ENCODE data around the gene JAKMIP2. TPM values are rescaled to one million over a fixed set of nuclear protein-coding genes. Genes with fewer than 3 reads are reported as not detected.

JAKMIP2 gene
- total and polyA plus RNA-seq, 10 donors, result 0.09 to 2.4 (median 1.5) TPM

GRCh38 chr5:147688656-147689356 lies 93.7 kb downstream of the JAKMIP2 start:
- no peak for TF ChIP-seq POLR2AphosphoS5 (IDR thresholded peaks at IDR 0.05)
- no peak for TF ChIP-seq POLR2A (IDR thresholded peaks at IDR 0.05)
- no peak for TF ChIP-seq CTCF (IDR thresholded peaks at IDR 0.05 in 8 of 11, conservative IDR thresholded peaks at IDR 0.05 in 3 of 11)
- Histone ChIP-seq H3K36me3 (no peaks in the 10 kb centered on the region), H3K4me3 (no peak overlapping the region), H3K27me3 (replicated peaks in 1 of 7) (no peaks in the 10 kb centered on the region), H3K27ac (no peak overlapping the region), H3K4me1 (no peaks in the 10 kb centered on the region), H3K9me3 (no peaks in the 10 kb centered on the region)
- intact Hi-C loops (cut with DNase I; ENCODE audit: low total_unique reads), result no loop called here
- 68 to 83% (median 81%) methylated on average over 8 of the region's 8 CpGs for WGBS, 5 donors
- DNase-seq, result no peak

GRCh38 chr5:147687118-147687517 lies 95.4 kb downstream of the JAKMIP2 start:
- no peak for DNase-seq
- Histone ChIP-seq H3K27me3 (replicated peaks in 1 of 7) (no peaks in the 10 kb centered on the region), H3K4me3 (no peak overlapping the region), H3K9me3 (no peaks in the 10 kb centered on the region), H3K4me1 (no peaks in the 10 kb centered on the region), H3K27ac (no peak overlapping the region), H3K36me3 (no peaks in the 10 kb centered on the region)
- no peak for TF ChIP-seq CTCF (IDR thresholded peaks at IDR 0.05 in 8 of 11, conservative IDR thresholded peaks at IDR 0.05 in 3 of 11)
- no peak for TF ChIP-seq POLR2AphosphoS5 (IDR thresholded peaks at IDR 0.05)
- TF ChIP-seq POLR2A (IDR thresholded peaks at IDR 0.05), result no peak
- WGBS, 5 donors, result 66 to 77% (median 73%) methylated on average over 2 of the region's 2 CpGs
- intact Hi-C loops (cut with DNase I; ENCODE audit: low total_unique reads), result no loop called here

GRCh38 chr5:147686421-147686820 lies 96.1 kb downstream of the JAKMIP2 start:
- no peak for TF ChIP-seq CTCF (IDR thresholded peaks at IDR 0.05 in 8 of 11, conservative IDR thresholded peaks at IDR 0.05 in 3 of 11)
- TF ChIP-seq POLR2A (IDR thresholded peaks at IDR 0.05), result no peak
- no peak for TF ChIP-seq POLR2AphosphoS5 (IDR thresholded peaks at IDR 0.05)
- no peak overlapping the region for H3K27ac ChIP-seq
- DNase-seq, result no peak
- H3K27me3 ChIP-seq (replicated peaks in 1 of 7), result no peaks in the 10 kb centered on the region
- no peaks in the 10 kb centered on the region for H3K36me3 ChIP-seq
- 91 to 99% (median 96%) methylated on average over 2 of the region's 2 CpGs for WGBS, 5 donors
- no peak overlapping the region for H3K4me3 ChIP-seq
- H3K4me1 ChIP-seq, result no peaks in the 10 kb centered on the region
- H3K9me3 ChIP-seq, result no peaks in the 10 kb centered on the region
- intact Hi-C loops (cut with DNase I; ENCODE audit: low total_unique reads), result no loop called here

- Histone ChIP-seq H3K27me3 (replicated peaks in 1 of 7) (no peaks in the 10 kb centered on the region), H3K27ac (no peak overlapping the region), H3K4me1 (no peaks in the 10 kb centered on the region), H3K36me3 (no peaks in the 10 kb centered on the region), H3K4me3 (no peak overlapping the region), H3K9me3 (no peaks in the 10 kb centered on the region)
- no peak for TF ChIP-seq POLR2AphosphoS5 (IDR thresholded peaks at IDR 0.05)
- TF ChIP-seq POLR2A (IDR thresholded peaks at IDR 0.05), result no peak
- TF ChIP-seq CTCF (IDR thresholded peaks at IDR 0.05 in 8 of 11, conservative IDR thresholded peaks at IDR 0.05 in 3 of 11), result no peak
- intact Hi-C loops (cut with DNase I; ENCODE audit: low total_unique reads), result no loop called here
- DNase-seq, result no peak
- WGBS, 5 donors, result 76 to 83% (median 82%) methylated on average over 3 of the region's 3 CpGs
Measured at GRCh38 chr5:147685993-147686392, 96.5 kb downstream of the JAKMIP2 start.

Data from spleen (tissue), 11 donors.